NCI-H146 treated with DMSO at 0.1 percent for 48 hours (cell line): ENCODE results near the gene CHD6.

Source experiments
- DNase-seq: peaks from one replicate; lab custom pipeline; 2025; ENCODE audit not compliant: unreplicated experiment; lab: John Stamatoyannopoulos, UW

The CHD6 gene

GRCh38 chr20:41592516-41593216, 25.5 kb downstream of the CHD6 start:
- no peak for DNase-seq

GRCh38 chr20:41587956-41588355, 30.2 kb downstream of the CHD6 start:
- no peak for DNase-seq

- DNase-seq, result no peak
These were observed 30.7 kb downstream of the CHD6 start for GRCh38 chr20:41587523-41587922.

- no peak for DNase-seq
These were observed 31.4 kb downstream of the CHD6 start for GRCh38 chr20:41586772-41587171.

- no peak for DNase-seq
These were observed 37.8 kb downstream of the CHD6 start for GRCh38 chr20:41580350-41580749.

- DNase-seq, result no peak
These were observed 40.8 kb downstream of the CHD6 start for GRCh38 chr20:41577129-41578009.

GRCh38 chr20:41575412-41575811, 42.8 kb downstream of the CHD6 start:
- no peak for DNase-seq

GRCh38 chr20:41574802-41575389, 43.3 kb downstream of the CHD6 start:
- DNase-seq, result no peak

- DNase-seq, result no peak
These were observed 44.2 kb downstream of the CHD6 start for GRCh38 chr20:41573955-41574354.

- no peak for DNase-seq
These were observed 46.1 kb downstream of the CHD6 start for GRCh38 chr20:41572010-41572572.

- DNase-seq, result no peak
These were observed 47.2 kb downstream of the CHD6 start for GRCh38 chr20:41571006-41571405.

GRCh38 chr20:41570557-41570956, 47.6 kb downstream of the CHD6 start:
- DNase-seq, result no peak

- no peak for DNase-seq
These were observed 50.6 kb downstream of the CHD6 start for GRCh38 chr20:41567615-41568014.

- DNase-seq, result no peak
These were observed 51.2 kb downstream of the CHD6 start for GRCh38 chr20:41566896-41567527.

- no peak for DNase-seq
These were observed 55.1 kb downstream of the CHD6 start for GRCh38 chr20:41563087-41563486.

- no peak for DNase-seq
These were observed 57.2 kb downstream of the CHD6 start for GRCh38 chr20:41560970-41561369.

GRCh38 chr20:41559658-41560057, 58.5 kb downstream of the CHD6 start:
- DNase-seq, result no peak

GRCh38 chr20:41553142-41553879, 64.9 kb downstream of the CHD6 start:
- no peak for DNase-seq

- DNase-seq, result no peak
These were observed 65.7 kb downstream of the CHD6 start for GRCh38 chr20:41552295-41553068.
